Thymus (tissue), 11 donors: Measurements from ENCODE around the gene ARHGAP15. TPM values are rescaled to one million over a fixed set of nuclear protein-coding genes. Genes with fewer than 3 reads are reported as not detected.

Source experiments
- DNase-seq, 9 donors: peaks; one replicate each; pipeline ENCODE4 v3.0.0-alpha.2; 2013; ENCODE audit warnings: low spot score in 9 of 9, low read depth in 6 of 9, missing footprints in 1 of 9
- H3K27ac ChIP-seq, 2 donors: one replicate each; pipeline ENCODE4 v1.5.1; 2013; ENCODE audit warnings: control low read depth in 1 of 2, low read depth in 1 of 2, low read length in 1 of 2, mild to moderate bottlenecking in 1 of 2, moderate library complexity in 1 of 2
- H3K27me3 ChIP-seq, 2 donors: one replicate each; pipeline ENCODE4 v1.5.1; 2013; ENCODE audit warnings: low read length in 1 of 2; ENCODE audit not compliant: control insufficient read depth in 2 of 2, insufficient read depth in 1 of 2
- H3K36me3 ChIP-seq, 2 donors: one replicate each; pipeline ENCODE4 v1.5.1; 2013; ENCODE audit warnings: low read length in 1 of 2, mild to moderate bottlenecking in 1 of 2, moderate library complexity in 1 of 2; ENCODE audit not compliant: control insufficient read depth in 2 of 2, insufficient read depth in 2 of 2
- H3K4me1 ChIP-seq, 2 donors: one replicate each; pipeline ENCODE4 v1.5.1; 2013; ENCODE audit warnings: low read length in 2 of 2; ENCODE audit not compliant: control insufficient read depth in 2 of 2, insufficient read depth in 2 of 2
- H3K4me3 ChIP-seq, 2 donors: one replicate each; pipeline ENCODE4 v1.5.1; 2013; ENCODE audit warnings: low read length in 2 of 2, control low read depth in 1 of 2, mild to moderate bottlenecking in 1 of 2
- H3K9me3 ChIP-seq, 2 donors: one replicate each; pipeline ENCODE4 v1.5.1; 2013; ENCODE audit warnings: low read length in 1 of 2, mild to moderate bottlenecking in 1 of 2; ENCODE audit not compliant: control insufficient read depth in 2 of 2, insufficient read depth in 1 of 2
- WGBS: extraction: QIAGEN DNeasy Blood & Tissue Kit; methylation state at CpG from one replicate; pipeline ENCODE4 v1.1.7; 2013; 5-methylcytosine and 5-hydroxymethylcytosine counted together
- polyA plus RNA-seq: library from polyadenylated mRNA; stranded (reverse); fragments of 200-250 nt; gene quantifications from one replicate; pipeline ENCODE4 v1.2.3, GENCODE V29; 2013
- total RNA-seq: library from RNA; stranded (reverse); fragments of 120-200 nt; gene quantifications from one replicate; pipeline ENCODE4 v1.2.4, GENCODE V29; 2013
- donor health status: healthy.

Gene ARHGAP15
- total and polyA plus RNA-seq, 2 donors = 55.8 to 182 TPM

GRCh38 chr2:143550500-143550899 is 421.3 kb downstream of the ARHGAP15 start:
- H3K4me1 ChIP-seq = no peaks in the 10 kb centered on the region
- H3K27me3 ChIP-seq = no peaks in the 10 kb centered on the region
- DNase-seq = no peak
- no peak overlapping the region for H3K27ac ChIP-seq
- H3K9me3 ChIP-seq = no peaks in the 10 kb centered on the region
- WGBS = 98% methylated on average over 2 of the region's 2 CpGs
- no peak overlapping the region for H3K4me3 ChIP-seq
- no peaks in the 10 kb centered on the region for H3K36me3 ChIP-seq

GRCh38 chr2:143551971-143552650 is 422.9 kb downstream of the ARHGAP15 start:
- Histone ChIP-seq H3K36me3 (peaks cover 0 to 6% of the 10 kb centered on the region in 2 donors), H3K27me3 (no peaks in the 10 kb centered on the region), H3K4me3 (no peak overlapping the region), H3K4me1 (no peaks in the 10 kb centered on the region), H3K27ac (no peak overlapping the region), H3K9me3 (no peaks in the 10 kb centered on the region)
- DNase-seq = no peak
- 98% methylated on average over 9 of the region's 9 CpGs for WGBS

DNA sequence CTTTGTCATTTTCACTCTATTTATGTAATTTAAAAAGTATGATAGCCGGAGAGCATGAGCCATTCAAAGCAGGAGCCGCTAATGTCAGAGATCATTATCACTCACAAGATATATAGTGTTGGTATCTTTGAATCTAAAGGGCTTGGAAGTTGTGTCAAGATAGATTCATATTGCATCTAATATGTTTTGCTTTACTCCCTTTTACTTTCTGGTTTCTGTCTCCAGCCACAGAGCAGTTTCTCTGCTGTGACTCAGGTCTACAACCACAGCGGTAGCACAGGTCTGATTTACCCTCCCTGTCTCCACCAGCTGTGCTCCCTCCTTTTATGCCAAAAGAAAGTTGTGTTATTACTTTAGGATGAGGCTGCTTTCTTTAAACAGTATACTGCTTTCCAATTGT is 424.0 kb downstream of the ARHGAP15 start:
- no peaks in the 10 kb centered on the region for H3K9me3 ChIP-seq
- H3K4me3 ChIP-seq = no peak overlapping the region
- H3K4me1 ChIP-seq = no peaks in the 10 kb centered on the region
- H3K36me3 ChIP-seq = peaks cover 0 to 15% of the 10 kb centered on the region in 2 donors
- H3K27ac ChIP-seq = no peak overlapping the region
- no peaks in the 10 kb centered on the region for H3K27me3 ChIP-seq
- no peak for DNase-seq
- 97% methylated on average over 3 of the region's 3 CpGs for WGBS

GRCh38 chr2:143558665-143559064 is 429.4 kb downstream of the ARHGAP15 start:
- no peak for DNase-seq
- H3K9me3 ChIP-seq = no peaks in the 10 kb centered on the region
- H3K4me1 ChIP-seq = no peaks in the 10 kb centered on the region
- no peaks in the 10 kb centered on the region for H3K27me3 ChIP-seq
- peaks cover 0 to 27% of the 10 kb centered on the region in 2 donors for H3K36me3 ChIP-seq
- H3K4me3 ChIP-seq = no peak overlapping the region
- no peak overlapping the region for H3K27ac ChIP-seq
- WGBS = 95% methylated on average over 1 of the region's 1 CpG

DNA sequence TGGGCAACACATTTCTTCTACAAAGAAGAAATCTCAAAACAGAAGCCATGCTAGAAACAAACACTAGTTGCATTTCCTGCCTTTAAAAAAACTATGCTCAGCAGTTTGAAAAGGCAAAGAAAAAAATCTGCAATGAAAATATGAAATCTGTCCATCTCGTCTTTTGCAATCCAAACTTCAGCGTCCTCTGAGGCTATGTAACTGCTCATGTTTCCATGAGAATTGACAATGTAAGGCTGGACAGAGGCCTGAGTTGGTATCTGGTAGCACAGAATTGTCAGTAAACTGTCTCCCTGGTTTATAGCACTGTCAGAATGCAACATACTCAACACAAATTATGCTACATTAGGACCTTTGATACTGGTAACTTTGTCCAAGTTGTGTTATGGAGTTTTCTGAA is 429.9 kb downstream of the ARHGAP15 start:
- no peak for DNase-seq
- Histone ChIP-seq H3K4me1 (no peaks in the 10 kb centered on the region), H3K9me3 (no peaks in the 10 kb centered on the region), H3K36me3 (peaks cover 0 to 27% of the 10 kb centered on the region in 2 donors), H3K4me3 (no peak overlapping the region), H3K27ac (no peak overlapping the region), H3K27me3 (no peaks in the 10 kb centered on the region)
- 90% methylated on average over 2 of the region's 2 CpGs for WGBS

DNA sequence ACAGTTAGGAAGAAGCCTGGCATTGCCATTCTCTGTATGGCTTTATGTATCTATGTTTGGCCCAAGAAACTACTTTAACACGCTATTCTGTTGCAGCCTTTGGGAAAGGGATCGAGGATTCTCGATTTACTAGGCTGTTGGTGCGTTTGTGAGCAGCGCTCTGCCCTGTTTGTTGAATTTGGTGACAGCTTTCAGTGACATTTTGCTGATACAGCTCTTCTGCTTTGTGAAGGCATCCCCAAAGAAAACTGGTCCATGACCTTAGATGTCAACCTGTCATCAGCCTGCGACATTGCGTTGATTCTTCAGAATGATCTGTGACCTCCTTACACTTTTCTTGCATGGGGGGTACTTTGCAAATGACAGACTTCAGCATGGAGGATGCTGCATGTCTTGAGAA is 431.5 kb downstream of the ARHGAP15 start:
- Histone ChIP-seq H3K27me3 (no peaks in the 10 kb centered on the region), H3K4me3 (no peak overlapping the region), H3K36me3 (peaks cover 0 to 27% of the 10 kb centered on the region in 2 donors), H3K4me1 (no peaks in the 10 kb centered on the region), H3K27ac (no peak overlapping the region), H3K9me3 (no peaks in the 10 kb centered on the region)
- 98% methylated on average over 7 of the region's 7 CpGs for WGBS
- DNase-seq = no peak

DNA sequence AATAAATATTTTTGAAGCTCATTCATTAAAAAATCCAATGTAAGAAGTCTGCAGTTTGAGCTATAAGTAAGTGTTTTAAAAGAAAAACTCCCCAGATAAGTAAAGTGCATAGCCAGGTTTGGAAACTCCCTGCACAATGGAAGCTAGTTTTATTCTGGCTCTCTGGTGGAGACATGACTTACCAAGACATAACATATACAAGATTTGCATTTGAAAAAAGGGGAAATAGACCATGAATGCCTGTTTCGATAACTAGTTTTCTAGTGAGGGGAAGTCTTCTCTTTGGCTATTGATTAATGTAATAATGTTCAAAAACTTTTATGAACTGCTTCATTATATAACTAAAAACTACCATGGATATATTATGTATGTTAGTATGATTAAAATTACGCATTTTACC is 435.2 kb downstream of the ARHGAP15 start:
- Histone ChIP-seq H3K36me3 (peaks cover 6 to 18% of the 10 kb centered on the region in 2 donors), H3K9me3 (no peaks in the 10 kb centered on the region), H3K4me1 (no peaks in the 10 kb centered on the region), H3K27ac (no peak overlapping the region), H3K4me3 (no peak overlapping the region), H3K27me3 (no peaks in the 10 kb centered on the region)
- 99% methylated on average over 2 of the region's 2 CpGs for WGBS
- no peak for DNase-seq

DNA sequence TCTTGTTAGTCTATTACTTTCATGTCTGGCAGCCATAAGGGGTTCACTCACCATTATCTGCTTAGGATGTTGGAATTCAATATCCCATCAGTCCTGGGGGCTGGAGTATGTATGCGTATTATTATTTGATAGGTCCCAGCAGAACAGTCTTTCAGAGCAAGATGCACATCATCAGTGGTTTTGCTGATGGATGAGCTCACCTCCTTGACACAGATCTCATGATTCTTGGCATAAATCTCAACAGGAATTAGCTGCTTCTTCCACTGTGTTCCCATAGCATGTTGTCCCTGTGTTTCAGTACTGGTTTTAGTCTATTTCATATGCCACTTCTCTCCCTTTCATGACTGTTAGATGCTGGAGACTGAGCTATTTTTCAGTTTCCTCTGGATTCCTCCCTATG is 442.5 kb downstream of the ARHGAP15 start:
- Histone ChIP-seq H3K36me3 (peaks cover 10 to 14% of the 10 kb centered on the region in 2 donors), H3K27me3 (no peaks in the 10 kb centered on the region), H3K9me3 (no peaks in the 10 kb centered on the region), H3K27ac (no peak overlapping the region), H3K4me1 (no peaks in the 10 kb centered on the region), H3K4me3 (no peak overlapping the region)
- DNase-seq = no peak
- 99% methylated on average over 1 of the region's 1 CpG for WGBS

- DNase-seq = no peak
- Histone ChIP-seq H3K4me1 (no peaks in the 10 kb centered on the region), H3K36me3 (peaks cover 6 to 10% of the 10 kb centered on the region in 2 donors), H3K27me3 (no peaks in the 10 kb centered on the region), H3K27ac (no peak overlapping the region), H3K4me3 (no peak overlapping the region), H3K9me3 (no peaks in the 10 kb centered on the region)
- 97% methylated on average over 4 of the region's 4 CpGs for WGBS
Observed at GRCh38 chr2:143572421-143572820, 443.2 kb downstream of the ARHGAP15 start.
